NCI-H2029 (cell line): ENCODE measurements around the gene FOXJ3.
A peak's percentile ranks its signal among the peaks of the same experiment; 100 is the strongest.

Experiments
- DNase-seq: peaks from one replicate; lab custom pipeline; 2025; lab: John Stamatoyannopoulos, UW

Gene FOXJ3

DNA sequence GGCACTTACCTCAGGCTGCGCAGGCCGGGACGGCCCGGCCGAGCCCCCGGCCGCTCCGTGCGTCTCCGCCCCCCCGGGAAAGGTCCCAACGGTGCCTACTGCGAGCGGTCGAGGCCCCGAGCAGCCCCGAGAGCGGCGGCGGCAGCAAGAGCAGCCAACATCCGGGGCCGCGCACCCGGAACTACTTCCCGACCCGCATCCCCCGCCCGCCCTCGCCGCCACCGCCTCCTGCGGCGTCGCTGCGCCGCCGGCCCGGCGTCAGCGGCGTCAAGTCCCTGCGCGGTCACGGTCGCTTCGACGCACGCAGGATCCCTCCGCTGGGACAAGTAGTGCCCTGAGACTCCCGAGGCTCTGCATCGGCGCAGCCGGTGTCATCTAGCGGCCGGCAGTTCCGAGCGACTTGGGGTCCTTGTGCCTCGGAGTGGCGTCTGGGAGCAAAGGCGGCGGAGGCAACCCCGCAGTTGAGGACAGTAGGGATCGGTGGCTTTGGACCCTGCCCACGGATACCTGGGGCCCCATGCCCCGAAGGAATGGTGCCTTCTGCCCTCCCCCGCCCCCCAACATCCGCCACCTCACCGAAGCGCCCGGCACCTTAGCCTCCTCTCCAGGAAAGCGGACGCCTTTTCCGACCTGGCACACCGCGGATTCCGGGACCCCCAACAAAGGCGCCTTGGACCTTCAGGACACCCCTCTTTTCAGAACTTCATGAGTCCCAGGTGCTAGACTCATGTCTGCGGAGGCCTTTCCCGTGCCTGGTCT lies at the start of gene FOXJ3:
Gene FOXJ3, minus strand, starts transcription at position 186 of the 759 bp plus-strand sequence. CDS start 24,142 bp downstream, outside the sequence.
- peak; percentile 99 for DNase-seq

GRCh38 chr1:42381280-42381673 lies 46.2 kb upstream of the FOXJ3 start:
- no peak for DNase-seq

DNA sequence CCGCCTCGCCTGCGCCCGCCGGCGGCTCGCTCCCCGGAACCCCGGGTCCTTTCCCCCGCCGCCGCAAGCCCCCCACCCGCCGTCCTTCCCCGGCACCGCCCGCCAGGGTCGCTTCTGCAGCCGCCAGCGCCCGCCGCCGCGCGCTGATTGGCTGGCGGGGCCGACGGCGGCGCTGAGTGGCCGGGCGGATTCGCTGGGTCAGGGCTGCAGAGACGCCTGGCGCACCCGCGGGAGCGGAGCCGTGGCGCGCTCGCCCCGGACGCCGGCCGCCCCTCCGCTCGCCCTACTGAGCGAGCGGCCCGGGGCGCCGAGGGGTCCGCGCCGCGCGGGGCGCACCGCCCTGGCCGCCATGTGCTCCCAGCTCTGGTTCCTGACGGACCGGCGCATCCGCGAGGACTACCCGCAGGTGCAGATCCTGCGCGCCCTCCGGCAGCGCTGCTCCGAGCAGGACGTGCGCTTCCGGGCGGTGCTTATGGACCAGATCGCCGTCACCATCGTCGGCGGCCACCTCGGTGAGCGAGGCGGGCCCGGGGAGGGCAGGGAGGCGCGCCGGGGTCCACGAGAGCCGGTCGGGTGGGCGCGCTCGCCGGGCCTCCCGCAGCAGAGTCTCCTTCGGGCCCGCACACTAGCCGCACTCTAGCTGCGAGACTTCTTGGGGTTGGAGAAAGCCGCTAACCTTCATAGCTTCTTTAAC lies 45.7 kb upstream of the FOXJ3 start, which contains the start of gene RIMKLA:
Gene RIMKLA, plus strand, starts transcription at position 207 of the 694 bp plus-strand sequence. Its CDS starts 143 bp downstream, at position 350.
- peak; percentile 88 for DNase-seq

DNA sequence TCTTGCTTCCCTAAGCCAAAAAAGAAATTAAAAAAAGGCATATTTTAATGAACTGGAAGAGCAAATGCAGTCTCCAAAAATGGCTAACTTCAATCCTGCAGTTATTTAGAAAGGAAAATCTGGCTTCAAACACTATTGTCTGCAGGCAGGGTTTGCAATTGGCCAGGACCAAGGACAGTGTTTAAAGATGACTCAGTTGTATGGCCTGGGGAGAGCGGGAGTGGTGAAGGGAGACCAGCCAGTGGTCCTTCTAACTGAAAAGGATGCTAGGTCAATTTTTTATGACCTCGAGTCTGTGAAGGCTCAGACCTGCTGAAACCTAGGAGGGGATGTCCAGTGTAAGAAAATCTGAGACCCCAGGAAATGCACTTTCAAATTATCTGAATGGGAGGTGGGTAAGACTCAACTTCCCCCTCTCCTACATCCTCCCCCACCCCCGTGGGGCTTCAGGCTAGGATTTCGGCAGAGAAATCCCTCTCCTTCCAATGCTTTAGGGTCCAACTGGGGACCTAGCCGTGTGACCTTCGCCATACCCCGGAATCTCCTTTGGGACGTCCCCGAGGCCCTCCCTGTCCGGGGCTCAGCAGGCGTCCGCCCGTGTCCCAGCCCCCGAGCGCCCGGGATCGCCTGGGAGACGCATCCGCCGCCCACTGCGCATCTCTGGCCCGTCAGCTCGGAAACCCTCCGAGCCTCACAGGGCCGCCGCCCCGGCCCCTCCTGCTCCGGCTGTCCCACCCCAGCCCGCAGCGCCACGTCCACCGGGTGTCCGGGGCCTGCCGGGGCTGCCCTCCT lies 45.0 kb upstream of the FOXJ3 start:
- peak; percentile 62 for DNase-seq

GRCh38 chr1:42372796-42373195 lies 37.8 kb upstream of the FOXJ3 start:
- no peak for DNase-seq

DNA sequence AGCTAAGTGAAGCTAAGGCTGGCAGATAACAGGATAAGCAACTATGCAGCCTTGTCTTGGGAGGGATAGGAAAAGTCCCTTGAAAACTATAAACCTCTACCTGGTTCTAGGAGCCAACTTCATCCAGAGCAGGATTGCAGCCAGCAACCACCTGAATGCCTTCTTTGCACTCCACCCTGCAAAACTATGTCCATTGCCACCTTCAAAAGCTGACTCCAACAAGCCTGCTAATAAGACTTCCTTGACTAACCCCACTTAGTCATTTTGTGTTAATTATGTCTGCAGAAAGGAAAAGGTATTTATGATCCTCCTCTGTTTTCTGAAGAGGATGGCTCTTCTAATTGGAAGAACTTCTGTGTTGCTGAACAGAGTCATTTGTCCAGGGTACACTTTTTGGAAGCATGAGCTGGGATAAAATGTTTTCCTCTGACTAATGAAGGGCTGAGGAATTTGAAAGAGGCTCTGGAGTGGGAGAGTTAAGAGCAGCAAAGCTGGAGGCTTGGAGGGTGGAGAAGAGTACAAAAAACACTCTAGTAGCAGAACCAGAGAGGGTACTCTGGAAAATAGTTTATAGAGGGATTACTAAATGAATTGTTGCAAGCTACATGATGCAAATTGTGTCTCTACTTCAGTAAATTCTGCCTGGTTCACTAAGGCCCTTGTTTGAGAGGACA lies 36.0 kb upstream of the FOXJ3 start:
- DNase-seq = no peak

DNA sequence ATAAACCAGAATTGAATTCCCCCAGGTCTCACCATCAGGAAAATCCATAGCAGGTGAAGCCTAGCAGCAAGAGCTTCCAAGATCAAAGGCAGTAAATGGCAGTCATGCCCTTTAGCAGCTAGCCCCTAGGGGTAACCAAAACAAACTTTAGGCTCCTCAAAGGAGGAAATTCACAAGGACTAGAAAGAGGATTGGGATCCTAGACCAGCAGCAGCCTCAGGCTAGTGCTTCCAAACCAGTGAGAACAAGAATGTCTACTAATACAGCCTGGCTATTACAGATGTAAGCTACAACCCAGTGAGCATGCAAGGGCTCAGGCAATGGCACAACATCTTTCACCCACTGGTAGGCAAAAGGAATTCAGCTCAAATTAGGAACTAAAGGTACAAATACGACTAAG lies 34.4 kb upstream of the FOXJ3 start:
- DNase-seq = no peak

DNA sequence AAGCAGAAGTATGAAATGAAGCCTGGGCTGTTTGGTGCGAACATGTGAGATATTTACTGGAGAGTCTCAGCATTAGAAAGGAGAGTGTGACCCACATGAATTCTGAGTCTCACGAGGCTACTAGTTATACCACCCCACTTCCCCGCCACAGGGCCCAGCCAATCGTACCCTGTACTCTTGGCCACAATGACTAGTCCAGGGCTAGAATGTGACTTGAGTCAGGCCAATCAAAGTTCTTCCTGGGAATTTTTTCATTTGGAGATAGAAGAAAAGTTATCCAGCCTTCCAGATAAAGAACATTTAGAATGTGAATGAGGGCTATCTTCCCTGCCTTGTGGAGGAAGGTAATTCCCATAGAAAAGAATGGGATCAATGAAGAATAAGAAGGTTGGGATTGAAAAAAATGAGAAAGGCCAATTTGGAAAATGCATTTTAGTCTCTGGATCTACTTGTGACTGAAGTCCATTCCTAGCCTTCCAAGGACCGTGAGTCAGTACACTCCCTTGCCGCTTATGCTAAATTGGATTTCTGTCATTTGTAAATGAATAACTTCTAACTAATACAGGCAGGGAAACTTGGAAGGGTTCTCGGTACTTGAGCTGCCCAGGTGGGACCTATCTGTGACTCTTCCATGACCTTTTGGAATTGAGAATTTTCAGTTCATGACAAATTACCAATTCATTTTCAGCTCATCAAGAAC lies 33.2 kb upstream of the FOXJ3 start:
- no peak for DNase-seq

DNA sequence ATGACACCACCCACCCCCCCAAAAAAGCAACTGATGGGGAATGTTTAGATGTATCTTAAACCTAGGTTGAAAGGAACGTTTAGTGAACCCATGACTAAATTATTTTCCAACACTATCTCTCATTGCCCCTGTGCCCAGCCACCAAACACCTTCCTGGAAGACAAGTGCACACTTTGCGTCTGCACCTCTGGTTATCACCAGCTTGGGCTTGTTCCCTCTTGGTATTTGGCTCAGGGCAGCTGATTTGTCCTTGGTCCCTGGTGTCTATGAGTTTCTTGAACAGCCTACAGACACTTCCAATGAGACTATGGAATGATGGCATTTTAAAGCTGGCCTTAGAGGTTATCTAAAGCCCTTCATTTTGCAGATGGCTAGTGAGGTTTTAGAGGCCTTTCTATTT lies 30.1 kb upstream of the FOXJ3 start:
- DNase-seq = no peak

DNA sequence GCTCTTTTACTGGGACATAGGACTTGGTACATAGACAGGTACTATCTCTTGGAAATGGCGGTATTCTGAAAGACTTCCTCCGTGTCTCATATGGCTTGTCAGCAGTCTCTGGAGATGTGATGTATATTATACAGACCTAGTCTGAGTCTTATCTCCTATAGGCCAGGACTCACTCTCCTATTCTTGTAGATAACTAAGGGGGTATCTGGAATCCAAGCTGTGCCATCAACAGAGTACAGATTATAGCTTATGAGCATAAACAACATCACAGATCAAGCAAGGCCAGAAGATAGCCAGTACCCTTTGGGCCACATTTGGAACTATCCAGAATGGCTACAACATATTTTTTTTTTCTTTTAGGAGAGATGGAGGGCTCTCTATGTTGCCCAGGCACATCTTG lies 29.5 kb upstream of the FOXJ3 start:
- DNase-seq = no peak

DNA sequence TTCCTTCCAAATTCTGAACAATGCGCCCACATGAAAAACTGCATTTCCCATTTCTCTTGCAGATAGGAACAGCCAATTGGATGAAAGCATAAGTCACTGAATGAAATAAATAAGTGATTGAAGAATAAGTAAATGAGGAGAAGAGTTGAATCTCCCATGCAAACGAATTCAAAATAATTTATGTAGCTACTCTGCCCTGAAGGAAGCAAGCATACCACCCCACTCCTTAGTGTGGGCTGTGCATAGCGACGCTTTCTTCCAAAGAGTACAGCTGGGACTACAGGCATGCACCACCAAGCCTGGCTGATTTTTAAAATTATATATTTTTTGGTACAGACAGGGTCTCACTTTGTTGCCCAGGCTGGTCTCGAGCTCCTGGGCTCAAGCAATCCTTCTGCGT lies 29.1 kb upstream of the FOXJ3 start:
- no peak for DNase-seq

GRCh38 chr1:42359466-42359865 lies 24.4 kb upstream of the FOXJ3 start:
- DNase-seq = no peak

DNA sequence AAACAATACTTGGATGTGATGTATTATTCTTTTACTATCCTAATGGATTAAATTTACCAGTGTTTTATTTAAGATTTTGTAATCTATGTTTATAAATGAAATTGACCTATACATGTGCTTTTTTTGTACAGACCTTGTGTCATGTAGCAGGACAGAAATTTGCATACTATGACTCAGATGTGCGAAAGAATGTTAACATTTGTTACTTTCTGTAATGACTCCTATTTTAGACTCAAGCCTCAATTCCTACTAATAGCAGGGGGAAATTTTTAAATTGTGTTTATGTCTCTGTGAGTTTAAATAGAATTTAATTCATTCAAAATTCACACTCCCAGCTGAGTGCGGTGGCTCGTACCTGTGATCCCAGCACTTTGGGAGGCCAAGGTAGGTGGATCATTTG lies 23.8 kb upstream of the FOXJ3 start:
- no peak for DNase-seq

- peak; percentile 56 for DNase-seq
Measured at GRCh38 chr1:42350086-42350485, 15.1 kb upstream of the FOXJ3 start.

- DNase-seq = peak; percentile 29
Measured at GRCh38 chr1:42348498-42348897, 13.5 kb upstream of the FOXJ3 start.

DNA sequence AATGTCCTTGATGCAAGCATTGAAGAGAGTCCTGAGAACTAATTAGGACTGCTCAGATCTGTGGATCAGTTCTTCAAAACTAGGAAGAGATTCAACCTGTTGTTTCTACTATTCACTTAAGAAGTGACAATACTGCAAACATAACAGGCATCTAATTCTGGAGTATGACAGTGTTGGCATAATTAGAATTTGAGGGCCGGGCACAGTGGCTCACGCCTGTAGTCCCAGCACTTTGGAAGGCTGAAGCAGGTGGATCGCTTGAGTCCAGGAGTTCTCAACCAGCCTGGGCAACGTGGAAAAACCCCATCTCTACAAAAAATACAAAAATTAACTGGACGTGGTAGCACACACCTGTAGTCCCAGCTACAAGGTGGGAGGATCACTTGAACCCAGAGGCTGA lies 8.0 kb upstream of the FOXJ3 start:
- DNase-seq = no peak

DNA sequence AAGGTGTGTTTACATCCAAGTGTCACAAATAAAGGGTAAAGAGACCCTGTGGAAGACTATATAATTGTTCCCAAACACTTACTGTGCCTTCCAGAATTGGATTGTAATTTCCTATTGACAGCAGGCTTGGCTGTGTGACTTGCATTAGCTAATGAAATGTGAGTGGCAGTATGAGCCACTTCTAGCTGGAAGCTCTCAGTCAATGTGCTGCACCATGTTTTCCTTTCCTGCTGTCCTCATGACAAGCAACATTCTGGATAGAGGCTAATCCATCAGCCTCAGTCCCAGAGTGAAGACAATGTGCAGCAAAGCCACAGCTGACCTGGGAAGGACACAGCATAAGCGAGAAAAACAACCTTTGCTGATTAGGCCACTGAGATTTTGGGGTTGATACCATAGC lies 5.9 kb upstream of the FOXJ3 start:
- DNase-seq = peak; percentile 98

DNA sequence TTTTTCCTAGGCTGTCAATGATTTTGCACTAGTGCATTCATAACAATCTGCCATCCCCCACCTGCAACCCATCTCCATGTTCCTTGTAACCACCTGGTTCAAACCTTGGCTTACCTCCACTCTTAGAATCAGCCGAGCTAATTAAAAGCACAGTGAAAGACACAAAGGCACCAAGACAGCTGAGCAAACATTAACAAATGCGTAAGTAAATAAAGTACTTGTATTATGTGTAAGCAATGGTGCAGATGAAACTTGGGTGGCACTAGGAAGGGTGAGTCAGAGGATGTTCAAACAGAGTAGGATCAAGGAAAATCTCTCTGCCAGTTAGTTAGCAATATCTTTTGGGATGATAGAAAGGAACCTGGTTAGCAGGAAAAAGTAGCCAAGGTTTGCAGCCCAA lies 5.1 kb upstream of the FOXJ3 start:
- peak; percentile 100 for DNase-seq

DNA sequence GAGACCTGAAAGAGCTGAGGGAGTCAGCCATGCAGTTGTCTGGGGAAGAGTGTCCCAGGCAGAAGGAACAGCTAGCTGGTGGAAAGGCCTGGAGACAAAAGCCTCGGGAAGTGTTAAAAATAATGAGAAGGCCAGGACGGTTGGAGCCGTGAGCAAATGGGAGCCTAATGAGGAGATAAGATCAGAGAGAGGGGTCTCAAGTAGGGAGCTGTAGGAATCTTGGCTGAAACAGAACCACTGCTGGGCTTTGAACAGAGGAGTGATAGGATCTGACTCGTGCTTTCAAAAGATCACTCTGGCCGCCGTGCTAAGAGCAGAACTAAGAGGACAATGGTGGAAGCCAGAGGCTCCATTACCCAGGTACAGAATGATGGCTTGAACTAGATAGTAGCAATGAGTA lies 1.9 kb upstream of the FOXJ3 start:
- DNase-seq = no peak

DNA sequence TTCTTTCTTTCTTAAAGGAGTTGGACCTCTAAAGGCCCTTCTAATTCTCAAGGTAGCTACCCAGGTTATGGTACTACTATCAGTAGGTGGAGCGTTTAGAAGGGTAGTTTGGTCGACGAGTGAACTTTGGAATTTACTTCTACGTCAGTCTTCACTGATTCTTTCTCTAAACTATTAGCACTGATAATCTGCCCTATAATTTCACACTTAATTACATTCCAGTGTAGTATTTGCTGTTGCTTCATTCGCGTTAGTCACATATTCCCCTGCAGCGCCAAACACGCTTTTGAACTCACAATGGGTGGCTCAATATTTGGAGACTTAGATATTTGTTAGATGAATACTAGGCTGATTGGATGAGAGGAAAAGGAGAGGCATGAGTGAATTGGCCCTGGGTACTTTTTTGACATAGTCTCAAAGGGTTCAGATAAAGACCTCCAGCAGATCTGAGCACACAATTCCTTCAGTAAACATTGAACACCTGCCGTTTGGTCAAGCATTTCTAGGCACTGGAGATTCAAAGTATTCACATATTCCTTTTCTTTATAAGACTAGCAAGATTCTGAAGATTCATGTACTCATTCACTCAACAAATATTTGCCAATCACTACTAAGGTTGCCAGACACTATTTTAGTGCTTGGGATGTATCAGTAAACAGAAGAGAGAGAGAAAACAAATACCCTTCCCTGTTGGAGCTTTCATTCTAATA lies 929 bp upstream of the FOXJ3 start:
- DNase-seq = peak; percentile 91
